Neural cell (in vitro differentiated cells): ENCODE data around the gene SHISA9. TPM values are rescaled to one million over a fixed set of nuclear protein-coding genes. Genes with fewer than 3 reads are reported as not detected.

Source experiments
- H2AFZ ChIP-seq: fragments of 200-600, 300-800 bp; sonication (generic), shearing (Covaris generic); 2 replicates; pipeline ENCODE4 v1.6.0; 2014; ENCODE audit warnings: low read depth, mild to moderate bottlenecking, antibody characterized with exemption, low read length, moderate library complexity
- H3F3A ChIP-seq: fragments of 200-600 bp; shearing (Covaris generic); 2 replicates; pipeline ENCODE4 v1.6.1; 2016; ENCODE audit warnings: mild to moderate bottlenecking, moderate library complexity, mixed read lengths, antibody characterized with exemption, low read length; ENCODE audit not compliant: insufficient read depth, poor library complexity, severe bottlenecking
- H3K27ac ChIP-seq: fragments of 200-600, 300-800 bp; sonication (generic), shearing (Covaris generic); 2 replicates; pipeline ENCODE4 v1.5.1; 2014; ENCODE audit warnings: mild to moderate bottlenecking, low read length, moderate library complexity
- H3K27me3 ChIP-seq: fragments of 300-800, 200-600 bp; sonication (generic), shearing (Covaris generic); 2 replicates; pipeline ENCODE4 v1.6.0; 2014; ENCODE audit warnings: mild to moderate bottlenecking, low read depth, low read length, moderate library complexity; ENCODE audit not compliant: insufficient read depth
- H3K36me3 ChIP-seq: fragments of 300-800, 200-600 bp; sonication (generic), shearing (Covaris generic); 2 replicates; pipeline ENCODE4 v1.5.1; 2014; ENCODE audit warnings: mild to moderate bottlenecking, antibody characterized with exemption, low read length, moderate library complexity; ENCODE audit not compliant: insufficient read depth
- H3K4me2 ChIP-seq: fragments of 300-800, 200-600 bp; sonication (generic), shearing (Covaris generic); 2 replicates; pipeline ENCODE4 v1.6.0; 2014; ENCODE audit warnings: mild to moderate bottlenecking, low read length
- H3K4me3 ChIP-seq: fragments of 300-800, 200-600 bp; sonication (generic), shearing (Covaris generic); 2 replicates; pipeline ENCODE4 v1.5.1; 2014; ENCODE audit warnings: mild to moderate bottlenecking, low read length, moderate library complexity
- H3K79me2 ChIP-seq: fragments of 200-600 bp; shearing (Covaris generic); replicated peaks from 2 replicates; pipeline ENCODE4 v1.6.0; 2014; ENCODE audit warnings: mild to moderate bottlenecking, low read length, moderate library complexity; ENCODE audit not compliant: insufficient read depth
- H3K9ac ChIP-seq: fragments of 300-800, 200-600 bp; sonication (generic), shearing (Covaris generic); 2 replicates; pipeline ENCODE4 v1.6.1; 2016; ENCODE audit warnings: mild to moderate bottlenecking, low read length, mixed read lengths
- H3K9me2 ChIP-seq: fragments of 200-600 bp; shearing (Covaris generic); 2 replicates; pipeline ENCODE4 v1.6.1; 2016; ENCODE audit warnings: mild to moderate bottlenecking, low read length, mixed read lengths; ENCODE audit not compliant: insufficient read depth
- H3K9me3 ChIP-seq: fragments of 200-600, 300-800 bp; sonication (generic), shearing (Covaris generic); 2 replicates; pipeline ENCODE4 v1.6.1; 2016; ENCODE audit warnings: mild to moderate bottlenecking, mixed run types, low read length, moderate library complexity, mixed read lengths
- H4K20me1 ChIP-seq: fragments of 200-600 bp; shearing (Covaris generic); 2 replicates; pipeline ENCODE4 v1.6.1; 2016; ENCODE audit warnings: mild to moderate bottlenecking, mixed run types; ENCODE audit not compliant: insufficient read depth
- CTCF ChIP-seq: fragments of 450-650 bp; IDR thresholded peaks from 2 replicates; pipeline ENCODE4 v1.5.1; 2014; ENCODE audit warnings: antibody characterized with exemption, mild to moderate bottlenecking, moderate library complexity; ENCODE audit not compliant: poor library complexity, severe bottlenecking
- EP300 ChIP-seq: fragments of 450-650 bp; conservative IDR thresholded peaks from 2 replicates; pipeline ENCODE4 v1.6.1; 2014; ENCODE audit warnings: antibody characterized with exemption, mild to moderate bottlenecking, moderate library complexity; ENCODE audit not compliant: poor library complexity, severe bottlenecking
- EZH2 ChIP-seq: fragments of 200-600, 300-800 bp; shearing (Covaris generic), sonication (generic); IDR thresholded peaks from 2 replicates; pipeline ENCODE4 v1.6.1; 2014; ENCODE audit warnings: antibody characterized with exemption, low read length, borderline replicate concordance, mild to moderate bottlenecking; ENCODE audit not compliant: insufficient read depth, poor library complexity, severe bottlenecking
- MXI1 ChIP-seq: fragments of 450-650 bp; conservative IDR thresholded peaks from 2 replicates; pipeline ENCODE4 v1.6.1; 2014; ENCODE audit warnings: antibody characterized with exemption, mild to moderate bottlenecking; ENCODE audit not compliant: poor library complexity, severe bottlenecking
- POLR2AphosphoS5 ChIP-seq: IDR thresholded peaks from 2 replicates; pipeline ENCODE4 v1.6.1; 2012
- RAD21 ChIP-seq: fragments of 450-650 bp; conservative IDR thresholded peaks from 2 replicates; pipeline ENCODE4 v1.6.1; 2014; ENCODE audit warnings: antibody characterized with exemption, mild to moderate bottlenecking, moderate library complexity
- REST ChIP-seq: IDR thresholded peaks from 2 replicates; pipeline ENCODE4 v1.6.1; 2012; ENCODE audit warnings: borderline replicate concordance
- SMC3 ChIP-seq: fragments of 450-650 bp; conservative IDR thresholded peaks from 2 replicates; pipeline ENCODE4 v1.6.1; 2014; ENCODE audit warnings: antibody characterized with exemption, mild to moderate bottlenecking, moderate library complexity; ENCODE audit not compliant: poor library complexity
- TAF1 ChIP-seq: IDR thresholded peaks from 2 replicates; pipeline ENCODE4 v1.6.1; 2012; ENCODE audit warnings: low read depth
- polyA plus RNA-seq: library from polyadenylated mRNA; depleted of rRNA; stranded (reverse); fragments of >200 nt; gene quantifications from 2 replicates; pipeline ENCODE4 v1.2.3, GENCODE V29; 2014

SHISA9 gene
- polyA plus RNA-seq, 1 donor from 2014 or later = 2.0 TPM

- Histone ChIP-seq H3K9me2 (no peaks in the 10 kb centered on the region), H3K4me2 (no peak overlapping the region), H3K9ac (no peak overlapping the region), H3K9me3 (no peaks in the 10 kb centered on the region), H3K79me2 (no peaks in the 10 kb centered on the region), H3K27ac (no peak overlapping the region), H3K27me3 (no peaks in the 10 kb centered on the region), H3F3A (no peaks in the 10 kb centered on the region), H3K36me3 (no peaks in the 10 kb centered on the region), H4K20me1 (no peaks in the 10 kb centered on the region), H3K4me3 (no peak overlapping the region), H2AFZ (no peak overlapping the region)
- TF ChIP-seq REST = no peak
- TF ChIP-seq SMC3 = no peak
- no peak for TF ChIP-seq EP300
- no peak for TF ChIP-seq CTCF
- TF ChIP-seq POLR2AphosphoS5 = no peak
- TF ChIP-seq MXI1 = no peak
Measured at GRCh38 chr16:13146829-13147228, 245.4 kb downstream of the SHISA9 start.

- Histone ChIP-seq H3K9ac (no peak overlapping the region), H3K9me3 (no peaks in the 10 kb centered on the region), H2AFZ (no peak overlapping the region), H3K79me2 (no peaks in the 10 kb centered on the region), H3K4me2 (no peak overlapping the region), H3K9me2 (no peaks in the 10 kb centered on the region), H3K4me3 (no peak overlapping the region), H4K20me1 (no peaks in the 10 kb centered on the region), H3F3A (no peaks in the 10 kb centered on the region), H3K27ac (no peak overlapping the region), H3K36me3 (no peaks in the 10 kb centered on the region), H3K27me3 (no peaks in the 10 kb centered on the region)
- TF ChIP-seq REST (no peak), EZH2 (no peak), MXI1 (no peak), CTCF (no peak), POLR2AphosphoS5 (no peak), SMC3 (no peak), EP300 (no peak), TAF1 (no peak), RAD21 (no peak)
Measured at GRCh38 chr16:13148294-13148693, 246.9 kb downstream of the SHISA9 start.
